ENCODE results near the gene MMP11. TPM values are rescaled to one million over a fixed set of nuclear protein-coding genes. Genes with fewer than 3 reads are reported as not detected.

The MMP11 gene
- polyA plus RNA-seq, 3 donors: not detected

DNA sequence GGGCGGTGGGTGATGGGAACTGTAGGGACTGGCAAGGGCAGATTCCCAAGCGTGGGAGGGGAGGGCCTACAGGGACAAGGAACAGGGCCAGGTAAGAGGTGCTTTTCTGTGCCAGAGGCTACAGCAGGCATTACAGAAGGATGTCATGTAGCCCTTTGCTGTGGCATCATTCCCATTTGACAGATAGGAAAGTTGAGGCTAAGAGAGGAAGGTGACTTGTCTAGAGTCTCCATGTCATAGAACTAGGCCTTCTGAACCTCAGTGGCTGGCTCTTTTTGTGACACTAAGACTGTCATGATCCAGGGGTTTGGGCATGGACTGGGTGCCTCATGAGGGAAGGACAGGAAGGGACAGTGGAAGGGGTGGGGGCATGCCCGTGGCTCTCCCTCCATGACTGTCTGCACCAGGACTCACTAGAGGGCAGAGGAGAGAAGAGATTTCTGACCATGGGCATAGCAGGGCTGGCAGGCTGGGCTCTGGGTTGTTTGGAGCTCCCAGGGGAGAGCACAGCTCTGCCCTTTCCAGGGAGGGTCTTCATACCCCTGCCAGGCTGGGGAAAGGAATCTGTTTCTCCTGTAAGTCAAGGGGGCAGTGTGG lies 3.2 kb downstream of the MMP11 start:
- Histone ChIP-seq H3K27ac (ENCODE audit: low read depth in 1 of 2, low read length in 2 of 2) (no peak overlapping the region), H3K4me3 (replicated peaks in 1 of 3; ENCODE audit: low read depth in 2 of 3, low read length in 3 of 3) (no peak overlapping the region), H3K36me3 (replicated peaks in 1 of 2; ENCODE audit: control insufficient read depth in 1 of 2, insufficient read depth in 2 of 2, low read length in 2 of 2) (no peaks in the 10 kb centered on the region), H3K79me2 (ENCODE audit: insufficient read depth, low read length) (no peaks in the 10 kb centered on the region), H3K4me2 (replicated peaks; ENCODE audit: extremely low read depth, low read length, poor library complexity, severe bottlenecking) (no peak overlapping the region), H2AFZ (ENCODE audit: insufficient read depth, low read depth, low read length, poor library complexity, severe bottlenecking) (no peak overlapping the region), H3K4me1 (ENCODE audit: control insufficient read depth in 1 of 2, insufficient read depth in 2 of 2, low read length in 2 of 2) (peaks cover 10 to 14% of the 10 kb centered on the region in 2 donors), H3K9ac (ENCODE audit: insufficient read depth, low read length, poor library complexity, severe bottlenecking) (no peak overlapping the region), H3K9me3 (replicated peaks in 1 of 2; ENCODE audit: control insufficient read depth in 1 of 2, insufficient read depth in 1 of 2, low read length in 2 of 2) (no peaks in the 10 kb centered on the region), H4K20me1 (ENCODE audit: insufficient read depth, low read length) (no peaks in the 10 kb centered on the region), H3K27me3 (ENCODE audit: control insufficient read depth in 2 of 2, insufficient read depth in 2 of 2, low read length in 2 of 2) (peaks cover 7 to 23% of the 10 kb centered on the region in 2 donors)
- intact Hi-C loops (cut with micrococcal nuclease): no loop called here
- H3K4me3 Mint-ChIP-seq: no peak overlapping the region
- peaks cover 29 to 31% (median 30%) of the 10 kb centered on the region in 3 donors for H3K27me3 Mint-ChIP-seq (ENCODE audit: low read depth in 3 of 3)
- 70% methylated on average over 3 of the region's 3 CpGs for WGBS (ENCODE audit: insufficient coverage)
- no peak for DNase-seq
- no peak overlapping the region for H3K27ac Mint-ChIP-seq
- TF ChIP-seq, protein P1, sequence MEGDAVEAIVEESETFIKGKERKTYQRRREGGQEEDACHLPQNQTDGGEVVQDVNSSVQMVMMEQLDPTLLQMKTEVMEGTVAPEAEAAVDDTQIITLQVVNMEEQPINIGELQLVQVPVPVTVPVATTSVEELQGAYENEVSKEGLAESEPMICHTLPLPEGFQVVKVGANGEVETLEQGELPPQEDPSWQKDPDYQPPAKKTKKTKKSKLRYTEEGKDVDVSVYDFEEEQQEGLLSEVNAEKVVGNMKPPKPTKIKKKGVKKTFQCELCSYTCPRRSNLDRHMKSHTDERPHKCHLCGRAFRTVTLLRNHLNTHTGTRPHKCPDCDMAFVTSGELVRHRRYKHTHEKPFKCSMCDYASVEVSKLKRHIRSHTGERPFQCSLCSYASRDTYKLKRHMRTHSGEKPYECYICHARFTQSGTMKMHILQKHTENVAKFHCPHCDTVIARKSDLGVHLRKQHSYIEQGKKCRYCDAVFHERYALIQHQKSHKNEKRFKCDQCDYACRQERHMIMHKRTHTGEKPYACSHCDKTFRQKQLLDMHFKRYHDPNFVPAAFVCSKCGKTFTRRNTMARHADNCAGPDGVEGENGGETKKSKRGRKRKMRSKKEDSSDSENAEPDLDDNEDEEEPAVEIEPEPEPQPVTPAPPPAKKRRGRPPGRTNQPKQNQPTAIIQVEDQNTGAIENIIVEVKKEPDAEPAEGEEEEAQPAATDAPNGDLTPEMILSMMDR (IDR thresholded peaks at IDR 0.05): no peak
- peaks cover 0 to 5% of the 10 kb centered on the region in 2 donors for H3K36me3 Mint-ChIP-seq
- H3K4me1 Mint-ChIP-seq: peaks cover 8% of the 10 kb centered on the region
- H3K9me3 Mint-ChIP-seq: peaks cover 0 to 6% (median 3%) of the 10 kb centered on the region in 7 donors

DNA sequence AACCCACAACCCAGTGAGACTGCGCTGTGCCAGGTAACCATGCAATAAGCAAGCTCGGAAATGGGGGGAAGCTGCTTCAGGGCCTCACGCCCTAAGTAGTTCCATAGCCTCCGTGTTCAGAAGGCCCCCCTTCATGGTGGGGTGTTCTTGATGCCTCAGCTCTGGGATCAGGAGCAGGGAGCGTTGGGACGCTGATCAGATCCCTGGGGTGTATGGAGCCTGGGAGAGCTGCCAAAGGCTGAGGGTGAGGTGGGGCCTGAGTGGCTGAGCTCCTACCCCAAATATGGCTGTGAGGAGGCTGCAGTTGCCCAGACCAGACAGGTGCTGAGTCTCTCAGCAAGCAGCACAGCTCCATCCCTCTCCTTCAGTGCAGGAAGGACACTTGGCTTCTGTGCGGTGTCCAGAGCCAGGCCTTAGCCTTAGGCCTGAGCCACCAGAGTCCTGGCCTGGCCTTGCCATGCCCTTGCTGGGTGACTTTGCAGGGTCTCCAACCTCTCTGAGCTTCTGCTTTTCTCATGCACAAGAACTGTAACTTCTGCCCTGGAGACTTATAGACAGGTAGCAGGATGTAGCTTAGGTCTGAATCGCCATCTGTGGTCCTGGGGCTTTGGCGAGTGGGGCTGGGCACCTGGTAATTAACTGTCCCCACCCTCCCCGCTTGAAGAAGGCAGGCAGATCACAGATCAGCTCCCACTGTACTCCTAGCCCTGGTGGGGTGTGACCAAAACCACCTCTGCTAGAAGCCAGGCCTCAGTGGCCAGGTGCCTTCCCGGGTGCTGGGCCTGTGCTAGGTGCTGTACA lies 5.3 kb downstream of the MMP11 start:
- Histone ChIP-seq H3K27ac (ENCODE audit: low read depth in 1 of 2, low read length in 2 of 2) (no peak overlapping the region), H3K36me3 (replicated peaks in 1 of 2; ENCODE audit: control insufficient read depth in 1 of 2, insufficient read depth in 2 of 2, low read length in 2 of 2) (no peaks in the 10 kb centered on the region), H2AFZ (ENCODE audit: insufficient read depth, low read depth, low read length, poor library complexity, severe bottlenecking) (no peak overlapping the region), H3K4me1 (ENCODE audit: control insufficient read depth in 1 of 2, insufficient read depth in 2 of 2, low read length in 2 of 2) (peaks cover 1 to 4% of the 10 kb centered on the region in 2 donors), H4K20me1 (ENCODE audit: insufficient read depth, low read length) (no peaks in the 10 kb centered on the region), H3K79me2 (ENCODE audit: insufficient read depth, low read length) (no peaks in the 10 kb centered on the region), H3K27me3 (ENCODE audit: control insufficient read depth in 2 of 2, insufficient read depth in 2 of 2, low read length in 2 of 2) (peaks cover 3 to 13% of the 10 kb centered on the region in 2 donors), H3K4me2 (replicated peaks; ENCODE audit: extremely low read depth, low read length, poor library complexity, severe bottlenecking) (no peak overlapping the region), H3K4me3 (replicated peaks in 1 of 3; ENCODE audit: low read depth in 2 of 3, low read length in 3 of 3) (no peak overlapping the region), H3K9ac (ENCODE audit: insufficient read depth, low read length, poor library complexity, severe bottlenecking) (no peak overlapping the region), H3K9me3 (replicated peaks in 1 of 2; ENCODE audit: control insufficient read depth in 1 of 2, insufficient read depth in 1 of 2, low read length in 2 of 2) (no peaks in the 10 kb centered on the region)
- H3K27ac Mint-ChIP-seq: no peak overlapping the region
- peaks cover 3% of the 10 kb centered on the region for H3K4me1 Mint-ChIP-seq
- TF ChIP-seq, protein P1 (IDR thresholded peaks at IDR 0.05): no peak
- H3K4me3 Mint-ChIP-seq: no peak overlapping the region
- WGBS (ENCODE audit: insufficient coverage): 91% methylated on average over 6 of the region's 11 CpGs
- DNase-seq: no peak
- H3K9me3 Mint-ChIP-seq: peaks cover 0 to 4% (median 3%) of the 10 kb centered on the region in 7 donors
- H3K36me3 Mint-ChIP-seq: peaks cover 0 to 5% of the 10 kb centered on the region in 2 donors
- intact Hi-C loops (cut with micrococcal nuclease): no loop called here
- H3K27me3 Mint-ChIP-seq (ENCODE audit: low read depth in 3 of 3): peaks cover 19 to 20% (median 19%) of the 10 kb centered on the region in 3 donors

Data from CD14-positive monocyte (primary cell).